Neural cell (in vitro differentiated cells): ENCODE data around the gene XXYLT1. TPM values are rescaled to one million over a fixed set of nuclear protein-coding genes. Genes with fewer than 3 reads are reported as not detected.

Experiments used
- H2AFZ ChIP-seq: fragments of 200-600, 300-800 bp; sonication (generic), shearing (Covaris generic); 2 replicates; pipeline ENCODE4 v1.6.0; 2014; ENCODE audit warnings: low read depth, mild to moderate bottlenecking, antibody characterized with exemption, low read length, moderate library complexity
- H3F3A ChIP-seq: fragments of 200-600 bp; shearing (Covaris generic); 2 replicates; pipeline ENCODE4 v1.6.1; 2016; ENCODE audit warnings: mild to moderate bottlenecking, moderate library complexity, mixed read lengths, antibody characterized with exemption, low read length; ENCODE audit not compliant: insufficient read depth, poor library complexity, severe bottlenecking
- H3K27ac ChIP-seq: fragments of 200-600, 300-800 bp; sonication (generic), shearing (Covaris generic); 2 replicates; pipeline ENCODE4 v1.5.1; 2014; ENCODE audit warnings: mild to moderate bottlenecking, low read length, moderate library complexity
- H3K27me3 ChIP-seq: fragments of 300-800, 200-600 bp; sonication (generic), shearing (Covaris generic); 2 replicates; pipeline ENCODE4 v1.6.0; 2014; ENCODE audit warnings: mild to moderate bottlenecking, low read depth, low read length, moderate library complexity; ENCODE audit not compliant: insufficient read depth
- H3K36me3 ChIP-seq: fragments of 300-800, 200-600 bp; sonication (generic), shearing (Covaris generic); 2 replicates; pipeline ENCODE4 v1.5.1; 2014; ENCODE audit warnings: mild to moderate bottlenecking, antibody characterized with exemption, low read length, moderate library complexity; ENCODE audit not compliant: insufficient read depth
- H3K4me2 ChIP-seq: fragments of 300-800, 200-600 bp; sonication (generic), shearing (Covaris generic); 2 replicates; pipeline ENCODE4 v1.6.0; 2014; ENCODE audit warnings: mild to moderate bottlenecking, low read length
- H3K4me3 ChIP-seq: fragments of 300-800, 200-600 bp; sonication (generic), shearing (Covaris generic); 2 replicates; pipeline ENCODE4 v1.5.1; 2014; ENCODE audit warnings: mild to moderate bottlenecking, low read length, moderate library complexity
- H3K79me2 ChIP-seq: fragments of 200-600 bp; shearing (Covaris generic); replicated peaks from 2 replicates; pipeline ENCODE4 v1.6.0; 2014; ENCODE audit warnings: mild to moderate bottlenecking, low read length, moderate library complexity; ENCODE audit not compliant: insufficient read depth
- H3K9ac ChIP-seq: fragments of 300-800, 200-600 bp; sonication (generic), shearing (Covaris generic); 2 replicates; pipeline ENCODE4 v1.6.1; 2016; ENCODE audit warnings: mild to moderate bottlenecking, low read length, mixed read lengths
- H3K9me2 ChIP-seq: fragments of 200-600 bp; shearing (Covaris generic); 2 replicates; pipeline ENCODE4 v1.6.1; 2016; ENCODE audit warnings: mild to moderate bottlenecking, low read length, mixed read lengths; ENCODE audit not compliant: insufficient read depth
- H3K9me3 ChIP-seq: fragments of 200-600, 300-800 bp; sonication (generic), shearing (Covaris generic); 2 replicates; pipeline ENCODE4 v1.6.1; 2016; ENCODE audit warnings: mild to moderate bottlenecking, mixed run types, low read length, moderate library complexity, mixed read lengths
- H4K20me1 ChIP-seq: fragments of 200-600 bp; shearing (Covaris generic); 2 replicates; pipeline ENCODE4 v1.6.1; 2016; ENCODE audit warnings: mild to moderate bottlenecking, mixed run types; ENCODE audit not compliant: insufficient read depth
- CTCF ChIP-seq: fragments of 450-650 bp; IDR thresholded peaks from 2 replicates; pipeline ENCODE4 v1.5.1; 2014; ENCODE audit warnings: antibody characterized with exemption, mild to moderate bottlenecking, moderate library complexity; ENCODE audit not compliant: poor library complexity, severe bottlenecking
- EP300 ChIP-seq: fragments of 450-650 bp; conservative IDR thresholded peaks from 2 replicates; pipeline ENCODE4 v1.6.1; 2014; ENCODE audit warnings: antibody characterized with exemption, mild to moderate bottlenecking, moderate library complexity; ENCODE audit not compliant: poor library complexity, severe bottlenecking
- EZH2 ChIP-seq: fragments of 200-600, 300-800 bp; shearing (Covaris generic), sonication (generic); IDR thresholded peaks from 2 replicates; pipeline ENCODE4 v1.6.1; 2014; ENCODE audit warnings: antibody characterized with exemption, low read length, borderline replicate concordance, mild to moderate bottlenecking; ENCODE audit not compliant: insufficient read depth, poor library complexity, severe bottlenecking
- MXI1 ChIP-seq: fragments of 450-650 bp; conservative IDR thresholded peaks from 2 replicates; pipeline ENCODE4 v1.6.1; 2014; ENCODE audit warnings: antibody characterized with exemption, mild to moderate bottlenecking; ENCODE audit not compliant: poor library complexity, severe bottlenecking
- POLR2AphosphoS5 ChIP-seq: IDR thresholded peaks from 2 replicates; pipeline ENCODE4 v1.6.1; 2012
- RAD21 ChIP-seq: fragments of 450-650 bp; conservative IDR thresholded peaks from 2 replicates; pipeline ENCODE4 v1.6.1; 2014; ENCODE audit warnings: antibody characterized with exemption, mild to moderate bottlenecking, moderate library complexity
- REST ChIP-seq: IDR thresholded peaks from 2 replicates; pipeline ENCODE4 v1.6.1; 2012; ENCODE audit warnings: borderline replicate concordance
- SMC3 ChIP-seq: fragments of 450-650 bp; conservative IDR thresholded peaks from 2 replicates; pipeline ENCODE4 v1.6.1; 2014; ENCODE audit warnings: antibody characterized with exemption, mild to moderate bottlenecking, moderate library complexity; ENCODE audit not compliant: poor library complexity
- TAF1 ChIP-seq: IDR thresholded peaks from 2 replicates; pipeline ENCODE4 v1.6.1; 2012; ENCODE audit warnings: low read depth
- polyA plus RNA-seq: library from polyadenylated mRNA; depleted of rRNA; stranded (reverse); fragments of >200 nt; gene quantifications from 2 replicates; pipeline ENCODE4 v1.2.3, GENCODE V29; 2014

The XXYLT1 gene
- polyA plus RNA-seq, 1 donor from 2014 or later, result 25.4 TPM

GRCh38 chr3:195036574-195036973 is 234.4 kb downstream of the XXYLT1 start:
- H3K4me3 ChIP-seq, result no peak overlapping the region
- H3K36me3 ChIP-seq, result no peaks in the 10 kb centered on the region
- H3K9me3 ChIP-seq, result no peaks in the 10 kb centered on the region
- H3F3A ChIP-seq, result no peaks in the 10 kb centered on the region
- H3K27ac ChIP-seq, result no peak overlapping the region
- H3K27me3 ChIP-seq, result no peaks in the 10 kb centered on the region
- no peak for TF ChIP-seq CTCF
- no peak for TF ChIP-seq POLR2AphosphoS5
- no peak for TF ChIP-seq REST
- no peak for TF ChIP-seq SMC3
- TF ChIP-seq TAF1, result no peak
- no peak for TF ChIP-seq EP300
- no peak for TF ChIP-seq EZH2
- no peak for TF ChIP-seq MXI1
- TF ChIP-seq RAD21, result no peak
- H2AFZ ChIP-seq, result no peak overlapping the region
- no peaks in the 10 kb centered on the region for H3K9me2 ChIP-seq
- H3K79me2 ChIP-seq, result no peaks in the 10 kb centered on the region
- no peak overlapping the region for H3K9ac ChIP-seq
- H4K20me1 ChIP-seq, result no peaks in the 10 kb centered on the region
- no peak overlapping the region for H3K4me2 ChIP-seq

- H3F3A ChIP-seq, result no peaks in the 10 kb centered on the region
- H3K4me2 ChIP-seq, result no peak overlapping the region
- no peaks in the 10 kb centered on the region for H3K36me3 ChIP-seq
- H3K9me2 ChIP-seq, result no peaks in the 10 kb centered on the region
- no peak for TF ChIP-seq REST
- no peak for TF ChIP-seq CTCF
- TF ChIP-seq SMC3, result no peak
- TF ChIP-seq MXI1, result no peak
- no peak for TF ChIP-seq EZH2
- TF ChIP-seq EP300, result no peak
- TF ChIP-seq POLR2AphosphoS5, result no peak
- TF ChIP-seq RAD21, result no peak
- no peak for TF ChIP-seq TAF1
- no peaks in the 10 kb centered on the region for H3K27me3 ChIP-seq
- no peaks in the 10 kb centered on the region for H3K79me2 ChIP-seq
- no peak overlapping the region for H3K9ac ChIP-seq
- no peak overlapping the region for H3K4me3 ChIP-seq
- no peak overlapping the region for H2AFZ ChIP-seq
- no peak overlapping the region for H3K27ac ChIP-seq
- no peaks in the 10 kb centered on the region for H3K9me3 ChIP-seq
- no peaks in the 10 kb centered on the region for H4K20me1 ChIP-seq
Measured at GRCh38 chr3:195036203-195036505, 234.8 kb downstream of the XXYLT1 start.
